ENCODE data around the gene GSTM5.
A peak's percentile ranks its signal among the peaks of the same experiment; 100 is the strongest.
"Not testable (repeated sequence)": the region's sequence is repeated elsewhere in the genome, so short reads cannot be mapped to it uniquely, and the experiment has no call there.

The GSTM5 gene

GRCh38 chr1:109711593-109712320 is at the start of gene GSTM5:
Gene GSTM5 (plus strand): TSS chr1:109712251. CDS start chr1:109712313, 62 bp downstream.
- peak; percentile 28 for DNase-seq

GRCh38 chr1:109664671-109665070 is 47.4 kb upstream of the GSTM5 start:
- DNase-seq = no peak

- DNase-seq = peak; percentile 94
Measured at GRCh38 chr1:109667452-109668122, 44.5 kb upstream of the GSTM5 start, which contains the start of gene GSTM2. Gene GSTM2 (plus strand): TSS chr1:109668057. CDS start chr1:109668116, 59 bp downstream.

- DNase-seq = no peak
Measured at GRCh38 chr1:109668123-109668775, 43.8 kb upstream of the GSTM5 start.

- DNase-seq = no peak
Measured at GRCh38 chr1:109669246-109669948, 42.7 kb upstream of the GSTM5 start.

GRCh38 chr1:109669949-109670302 is 42.1 kb upstream of the GSTM5 start:
- DNase-seq = not testable (repeated sequence)

- no peak for DNase-seq
Measured at GRCh38 chr1:109671067-109671466, 41.0 kb upstream of the GSTM5 start.

GRCh38 chr1:109673861-109674260 is 38.2 kb upstream of the GSTM5 start:
- not testable (repeated sequence) for DNase-seq

- not testable (repeated sequence) for DNase-seq
Measured at GRCh38 chr1:109676683-109677381, 35.2 kb upstream of the GSTM5 start.

- no peak for DNase-seq
Measured at GRCh38 chr1:109677459-109677858, 34.6 kb upstream of the GSTM5 start.

- DNase-seq = not testable (repeated sequence)
Measured at GRCh38 chr1:109678637-109679036, 33.4 kb upstream of the GSTM5 start.

GRCh38 chr1:109684777-109685176 is 27.3 kb upstream of the GSTM5 start:
- DNase-seq = not testable (repeated sequence)

- not testable (repeated sequence) for DNase-seq
Measured at GRCh38 chr1:109685399-109685798, 26.7 kb upstream of the GSTM5 start.

- not testable (repeated sequence) for DNase-seq
Measured at GRCh38 chr1:109685890-109686289, 26.2 kb upstream of the GSTM5 start.

- DNase-seq = not testable (repeated sequence)
Measured at GRCh38 chr1:109687109-109687508, 24.9 kb upstream of the GSTM5 start.

- no peak for DNase-seq
Measured at GRCh38 chr1:109687641-109688499, 24.2 kb upstream of the GSTM5 start, which contains the start of gene GSTM1. Gene GSTM1 (plus strand): TSS chr1:109687817. CDS start chr1:109687874, 57 bp downstream.

- no peak for DNase-seq
Measured at GRCh38 chr1:109689844-109690405, 22.1 kb upstream of the GSTM5 start.

GRCh38 chr1:109691759-109692158 is 20.3 kb upstream of the GSTM5 start:
- no peak for DNase-seq

- not testable (repeated sequence) for DNase-seq
Measured at GRCh38 chr1:109694400-109694799, 17.7 kb upstream of the GSTM5 start.

- DNase-seq = not testable (repeated sequence)
Measured at GRCh38 chr1:109695138-109695537, 16.9 kb upstream of the GSTM5 start.

GRCh38 chr1:109697066-109697465 is 15.0 kb upstream of the GSTM5 start:
- no peak for DNase-seq

Measured in CD4-positive, alpha-beta T cell treated with Interleukin-17A for 4 hours (primary cell).